SK-N-SH (cell line): ENCODE data around the gene STK32C. TPM values are rescaled to one million over a fixed set of nuclear protein-coding genes. Genes with fewer than 3 reads are reported as not detected.

Experiments
- CTCF ChIA-PET: fragments of 300-600, 350-600 bp; formaldehyde crosslinking; extraction: SDS; loops from one replicate; lab custom pipeline; 2021; lab: Yijun Ruan, JAX
- POLR2A ChIA-PET: fragments of 350-600 bp; sonication (Branson Sonifier 250); formaldehyde crosslinking; extraction: SDS; loops from one replicate; lab custom pipeline; 2020; ENCODE audit warnings: antibody characterized with exemption, inconsistent platforms; lab: Yijun Ruan, JAX
- DNase-seq: peaks from one replicate; pipeline ENCODE4 v3.0.0; 2012
- H2AFZ ChIP-seq: fragments of 200-600 bp; sonication (generic); 2 replicates; pipeline ENCODE4 v1.8.1; 2016; ENCODE audit warnings: antibody characterized with exemption, mild to moderate bottlenecking, low read depth
- H3F3A ChIP-seq: fragments of 200-600 bp; sonication (generic); replicated peaks from 2 replicates; pipeline ENCODE3; 2016; ENCODE audit warnings: antibody characterized with exemption, mild to moderate bottlenecking; ENCODE audit not compliant: insufficient read depth
- H3K27ac ChIP-seq, 2 experiments: fragments of 200-500 bp in 1 of 2; fragments of 200-600 bp in 1 of 2; sonication (Bioruptor generic) in 1 of 2; sonication (generic), shearing (Covaris generic) in 1 of 2; 2 replicates each; pipeline versions ENCODE4 v1.5.1 to v1.6.1; 2014 to 2016; ENCODE audit warnings: low read depth in 2 of 2, inconsistent platforms in 1 of 2, low read length in 1 of 2, mild to moderate bottlenecking in 1 of 2, mixed read lengths in 1 of 2
- H3K27me3 ChIP-seq: fragments of 200-600 bp; sonication (generic), shearing (Covaris generic); 2 replicates; pipeline ENCODE4 v1.6.1; 2016; ENCODE audit warnings: mixed run types; ENCODE audit not compliant: insufficient read depth
- H3K36me3 ChIP-seq, 2 experiments: fragments of 200-500 bp in 1 of 2; fragments of 200-600 bp in 1 of 2; sonication (Bioruptor generic) in 1 of 2; sonication (generic) in 1 of 2; replicated peaks in 1 of 2; 2 replicates each; pipeline versions ENCODE3 to v1.5.1; 2014 to 2016; ENCODE audit warnings: low read length in 1 of 2, mild to moderate bottlenecking in 1 of 2; ENCODE audit not compliant: insufficient read depth in 2 of 2, control insufficient read depth in 1 of 2
- H3K4me1 ChIP-seq, 2 experiments: fragments of 200-500 bp in 1 of 2; fragments of 200-600 bp in 1 of 2; sonication (Bioruptor generic) in 1 of 2; sonication (generic), shearing (Covaris generic) in 1 of 2; 2 replicates each; pipeline versions ENCODE4 v1.5.1 to v1.6.1; 2014 to 2016; ENCODE audit warnings: low read depth in 1 of 2, low read length in 1 of 2, mixed run types in 1 of 2; ENCODE audit not compliant: insufficient read depth in 2 of 2, control insufficient read depth in 1 of 2
- H3K4me2 ChIP-seq: fragments of 200-600 bp; sonication (generic), shearing (Covaris generic); 2 replicates; pipeline ENCODE4 v1.6.1; 2017; ENCODE audit warnings: mixed run types
- H3K4me3 ChIP-seq, 2 experiments: fragments of 200-500 bp in 1 of 2; fragments of 200-600 bp in 1 of 2; sonication (Bioruptor generic) in 1 of 2; sonication (generic), shearing (Covaris generic) in 1 of 2; 2 replicates each; pipeline versions ENCODE4 v1.5.1 to v1.8.1; 2014 to 2016; ENCODE audit warnings: low read depth in 2 of 2, inconsistent platforms in 1 of 2, low read length in 1 of 2, mild to moderate bottlenecking in 1 of 2, mixed read lengths in 1 of 2, moderate library complexity in 1 of 2
- H3K79me2 ChIP-seq: fragments of 200-600 bp; sonication (generic); 2 replicates; pipeline ENCODE4 v1.8.1; 2017; ENCODE audit warnings: mild to moderate bottlenecking; ENCODE audit not compliant: insufficient read depth
- H3K9ac ChIP-seq: fragments of 200-600 bp; sonication (generic); 2 replicates; pipeline ENCODE4 v1.6.1; 2017; ENCODE audit warnings: mixed run types
- H3K9me2 ChIP-seq: fragments of 200-600 bp; sonication (generic); 2 replicates; pipeline ENCODE4 v1.6.1; 2017; ENCODE audit warnings: mixed run types
- H3K9me3 ChIP-seq: fragments of 200-600 bp; sonication (generic); 2 replicates; pipeline ENCODE4 v1.6.1; 2017; ENCODE audit warnings: mixed run types, mild to moderate bottlenecking, moderate library complexity
- H4K20me1 ChIP-seq: fragments of 200-600 bp; sonication (generic); 2 replicates; pipeline ENCODE4 v1.6.1; 2017; ENCODE audit warnings: mild to moderate bottlenecking, mixed run types; ENCODE audit not compliant: insufficient read depth
- CHD2 ChIP-seq: fragments of 150-350 bp; IDR thresholded peaks from 2 replicates; pipeline ENCODE4 v1.6.1; 2018; ENCODE audit warnings: low read length; ENCODE audit not compliant: partially characterized antibody
- ELF1 ChIP-seq: IDR thresholded peaks from 2 replicates; pipeline ENCODE4 v1.4.0; 2012
- FOXJ3 ChIP-seq: sonication (generic); formaldehyde crosslinking; IDR thresholded peaks from 2 replicates; pipeline ENCODE4 v1.5.1; 2020; ENCODE audit warnings: mild to moderate bottlenecking, missing genetic modification reagents
- FOXM1 ChIP-seq: IDR thresholded peaks from 2 replicates; pipeline ENCODE4 v1.4.0; 2012; ENCODE audit warnings: low read depth, mild to moderate bottlenecking
- GATA2 ChIP-seq: sonication (generic); formaldehyde crosslinking; IDR thresholded peaks from 2 replicates; pipeline ENCODE4 v1.5.0; 2020; ENCODE audit warnings: mild to moderate bottlenecking, missing genetic modification reagents
- IRF3 ChIP-seq: fragments of 150-350 bp; IDR thresholded peaks from 2 replicates; pipeline ENCODE4 v1.6.1; 2016; ENCODE audit warnings: mild to moderate bottlenecking, low read depth, low read length
- JUND ChIP-seq: IDR thresholded peaks from 2 replicates; pipeline ENCODE4 v1.4.0; 2012
- MEF2A ChIP-seq: IDR thresholded peaks from 2 replicates; pipeline ENCODE4 v1.4.0; 2012; ENCODE audit warnings: low read depth, borderline replicate concordance
- NRF1 ChIP-seq: IDR thresholded peaks from 2 replicates; pipeline ENCODE4 v1.6.1; 2012; ENCODE audit warnings: low read depth, mild to moderate bottlenecking, low read length
- RCOR1 ChIP-seq: fragments of 150-350 bp; IDR thresholded peaks from 2 replicates; pipeline ENCODE4 v1.6.1; 2017; ENCODE audit warnings: antibody characterized with exemption, low read length
- RFX5 ChIP-seq: IDR thresholded peaks from 2 replicates; pipeline ENCODE4 v1.6.1; 2012; ENCODE audit warnings: mild to moderate bottlenecking, improper control_type of control experiment, low read length
- RXRA ChIP-seq: IDR thresholded peaks from 2 replicates; pipeline ENCODE4 v1.4.0; 2012; ENCODE audit warnings: low read depth, mild to moderate bottlenecking, borderline replicate concordance
- SIN3A ChIP-seq: IDR thresholded peaks from 2 replicates; pipeline ENCODE4 v1.6.1; 2012; ENCODE audit warnings: low read depth, mild to moderate bottlenecking, low read length, moderate library complexity, borderline replicate concordance
- SMC3 ChIP-seq: IDR thresholded peaks from 2 replicates; pipeline ENCODE4 v1.6.1; 2012; ENCODE audit warnings: low read depth, low read length, improper control_type of control experiment
- USF1 ChIP-seq: IDR thresholded peaks from 2 replicates; pipeline ENCODE4 v1.4.0; 2012; ENCODE audit warnings: low read depth, borderline replicate concordance
- USF2 ChIP-seq: fragments of 150-350 bp; IDR thresholded peaks from 2 replicates; pipeline ENCODE4 v1.6.1; 2017; ENCODE audit warnings: antibody characterized with exemption, low read length, low read depth, borderline replicate concordance
- WGBS: methylation state at CpG from one replicate; pipeline ENCODE4 v1.1.6; 2017; ENCODE audit warnings: low lambda C conversion rate; 5-methylcytosine and 5-hydroxymethylcytosine counted together
- polyA plus RNA-seq, 3 experiments: library from polyadenylated mRNA; depleted of rRNA; stranded (reverse); fragments of >200 nt; gene quantifications; 2 replicates each; pipeline ENCODE4 v1.2.3, GENCODE V29; 2012
- TF ChIP-seq, protein P1 (sequence below): IDR thresholded peaks from 2 replicates; pipeline ENCODE4; 2012
- TF ChIP-seq, protein P2 (sequence below): fragments of 200-600 bp; sonication (generic); IDR thresholded peaks from 2 replicates; pipeline ENCODE4 v1.6.1; 2017; ENCODE audit warnings: antibody characterized with exemption, mild to moderate bottlenecking, moderate library complexity

Gene STK32C
- polyA plus RNA-seq, 1 of the 3 experiments (the other 2 are of a cell fraction): 27.8 TPM

DNA sequence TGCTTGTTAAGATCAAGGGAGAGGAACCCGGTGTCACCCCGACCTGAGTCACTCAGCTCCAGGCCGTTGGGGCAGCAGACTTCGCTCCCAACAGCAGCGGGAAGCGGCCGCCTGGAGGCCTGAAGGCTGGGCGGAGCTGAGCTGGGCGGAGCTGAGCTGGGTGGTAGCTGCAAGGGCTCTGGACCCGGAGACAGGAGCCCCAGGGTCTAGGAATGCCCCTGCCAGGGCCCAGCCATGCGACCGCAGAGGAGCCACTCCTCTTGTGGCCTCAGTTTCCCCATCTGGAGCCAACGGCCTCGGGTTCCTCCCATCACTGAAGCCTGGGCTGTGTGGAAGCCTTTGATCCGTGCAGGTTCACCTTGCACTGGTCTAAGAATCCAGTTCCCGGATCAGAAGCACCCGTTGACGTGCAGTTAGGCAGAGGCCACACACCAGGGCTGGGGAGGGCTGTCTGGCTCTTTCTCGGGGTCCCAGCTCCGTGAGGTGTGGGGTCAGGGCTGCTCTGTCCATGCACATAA is 142.9 kb downstream of the STK32C start:
- Histone ChIP-seq H4K20me1 (no peaks in the 10 kb centered on the region), H2AFZ (no peak overlapping the region), H3K9me3 (no peaks in the 10 kb centered on the region), H3K9ac (no peak overlapping the region), H3K4me1 (peaks cover 0 to 14% of the 10 kb centered on the region in 2 experiments; a peak in 1 of 4 replicates), H3F3A (no peaks in the 10 kb centered on the region), H3K27me3 (no peaks in the 10 kb centered on the region), H3K4me2 (no peak overlapping the region), H3K4me3 (no peak overlapping the region), H3K79me2 (no peaks in the 10 kb centered on the region), H3K9me2 (no peaks in the 10 kb centered on the region), H3K27ac (no peak overlapping the region), H3K36me3 (no peaks in the 10 kb centered on the region)
- ChIA-PET POLR2A (no interaction called here), CTCF (no interaction called here)
- no peak for DNase-seq
- WGBS: 69% methylated on average over 10 of the region's 20 CpGs
- no peak for TF ChIP-seq USF1
- no peak for TF ChIP-seq SIN3A
- TF ChIP-seq RXRA: no peak
- no peak for TF ChIP-seq FOXM1
- TF ChIP-seq SMC3: no peak
- TF ChIP-seq GATA2 (CRISPR knock-in tag): no peak
- TF ChIP-seq CHD2: no peak

- POLR2A ChIA-PET: interaction anchor here (0.7 kb wide), 1 partner anchor 183 kb away, joined by 3 read pairs; no protein-coding TSS in a partner anchor
- CTCF ChIA-PET: no interaction called here
Measured at GRCh38 chr10:132163826-132164515, 143.8 kb downstream of the STK32C start.

More at GRCh38 chr10:132163826-132164515, 143.8 kb downstream of the STK32C start:
- Histone ChIP-seq H2AFZ (no peak overlapping the region), H3K9ac (no peak overlapping the region), H3K4me3 (no peak overlapping the region), H3K79me2 (no peaks in the 10 kb centered on the region), H4K20me1 (no peaks in the 10 kb centered on the region), H3K4me1 (peaks cover 0 to 19% of the 10 kb centered on the region in 2 experiments; a peak in 1 of 4 replicates), H3K9me2 (no peaks in the 10 kb centered on the region), H3K27me3 (no peaks in the 10 kb centered on the region), H3K36me3 (no peaks in the 10 kb centered on the region), H3K9me3 (no peaks in the 10 kb centered on the region), H3K27ac (no peak overlapping the region), H3F3A (no peaks in the 10 kb centered on the region), H3K4me2 (no peak overlapping the region)
- WGBS: 51% methylated on average over 17 of the region's 17 CpGs
- no peak for DNase-seq
- TF ChIP-seq NRF1 (no peak), RCOR1 (no peak), USF2 (no peak), RFX5 (no peak), IRF3 (no peak), MEF2A (no peak), JUND (no peak), ELF1 (no peak), FOXJ3 (CRISPR knock-in tag) (no peak), USF1 (no peak)
- TF ChIP-seq, protein P1, sequence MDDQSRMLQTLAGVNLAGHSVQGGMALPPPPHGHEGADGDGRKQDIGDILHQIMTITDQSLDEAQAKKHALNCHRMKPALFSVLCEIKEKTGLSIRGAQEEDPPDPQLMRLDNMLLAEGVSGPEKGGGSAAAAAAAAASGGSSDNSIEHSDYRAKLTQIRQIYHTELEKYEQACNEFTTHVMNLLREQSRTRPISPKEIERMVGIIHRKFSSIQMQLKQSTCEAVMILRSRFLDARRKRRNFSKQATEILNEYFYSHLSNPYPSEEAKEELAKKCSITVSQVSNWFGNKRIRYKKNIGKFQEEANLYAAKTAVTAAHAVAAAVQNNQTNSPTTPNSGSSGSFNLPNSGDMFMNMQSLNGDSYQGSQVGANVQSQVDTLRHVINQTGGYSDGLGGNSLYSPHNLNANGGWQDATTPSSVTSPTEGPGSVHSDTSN: no peak
- TF ChIP-seq, protein P2, sequence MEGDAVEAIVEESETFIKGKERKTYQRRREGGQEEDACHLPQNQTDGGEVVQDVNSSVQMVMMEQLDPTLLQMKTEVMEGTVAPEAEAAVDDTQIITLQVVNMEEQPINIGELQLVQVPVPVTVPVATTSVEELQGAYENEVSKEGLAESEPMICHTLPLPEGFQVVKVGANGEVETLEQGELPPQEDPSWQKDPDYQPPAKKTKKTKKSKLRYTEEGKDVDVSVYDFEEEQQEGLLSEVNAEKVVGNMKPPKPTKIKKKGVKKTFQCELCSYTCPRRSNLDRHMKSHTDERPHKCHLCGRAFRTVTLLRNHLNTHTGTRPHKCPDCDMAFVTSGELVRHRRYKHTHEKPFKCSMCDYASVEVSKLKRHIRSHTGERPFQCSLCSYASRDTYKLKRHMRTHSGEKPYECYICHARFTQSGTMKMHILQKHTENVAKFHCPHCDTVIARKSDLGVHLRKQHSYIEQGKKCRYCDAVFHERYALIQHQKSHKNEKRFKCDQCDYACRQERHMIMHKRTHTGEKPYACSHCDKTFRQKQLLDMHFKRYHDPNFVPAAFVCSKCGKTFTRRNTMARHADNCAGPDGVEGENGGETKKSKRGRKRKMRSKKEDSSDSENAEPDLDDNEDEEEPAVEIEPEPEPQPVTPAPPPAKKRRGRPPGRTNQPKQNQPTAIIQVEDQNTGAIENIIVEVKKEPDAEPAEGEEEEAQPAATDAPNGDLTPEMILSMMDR: no peak
